Right lobe of liver (tissue), 6 donors: ENCODE results near the gene RALB. TPM values are rescaled to one million over a fixed set of nuclear protein-coding genes. Genes with fewer than 3 reads are reported as not detected.

Experiments used
- ATAC-seq, 4 donors: fragments of 200-7000 bp; cut with Tn5 transposase; one replicate each; pipeline ENCODE4 v1.9.1; 2020; ENCODE audit warnings: mild to moderate bottlenecking in 4 of 4, moderate library complexity in 4 of 4
- DNase-seq, 3 donors: peaks; one replicate each; pipeline ENCODE4 v3.0.0-alpha.2; 2020
- H3K27ac ChIP-seq, 3 donors: fragments of 200-600 bp; one replicate each; pipeline ENCODE4 v1.8.0; 2022
- H3K27me3 ChIP-seq, 2 donors: fragments of 200-600 bp; one replicate each; pipeline ENCODE4 v1.8.0; 2022
- H3K36me3 ChIP-seq, 4 donors: fragments of 200-600 bp; sonication (generic) in 1 of 4; one replicate each; pipeline versions ENCODE4 v1.5.1 to v1.8.0; 2017 to 2022; ENCODE audit warnings: control low read depth in 1 of 4
- H3K4me1 ChIP-seq, 4 donors: fragments of 200-600 bp; sonication (generic) in 1 of 4; one replicate each; pipeline versions ENCODE4 v1.5.1 to v1.8.0; 2017 to 2022; ENCODE audit warnings: control low read depth in 1 of 4
- H3K4me3 ChIP-seq, 3 donors: fragments of 200-600 bp; one replicate each; pipeline ENCODE4 v1.8.0; 2022
- H3K9me3 ChIP-seq, 4 donors: fragments of 200-600 bp; sonication (generic) in 1 of 4; one replicate each; pipeline versions ENCODE4 v1.5.1 to v1.8.0; 2017 to 2022; ENCODE audit warnings: control low read depth in 1 of 4
- CTCF ChIP-seq, 4 donors: fragments of 200-600 bp in 3 of 4; fragments of 450-650 bp in 1 of 4; IDR thresholded peaks; one replicate each; pipeline versions ENCODE4 v1.5.1 to v1.8.0; 2016 to 2022; ENCODE audit warnings: antibody characterized with exemption in 4 of 4, mild to moderate bottlenecking in 2 of 4
- POLR2A ChIP-seq: fragments of 450-650 bp; IDR thresholded peaks from one replicate; pipeline ENCODE4 v1.6.1; 2017; ENCODE audit warnings: antibody characterized with exemption, mild to moderate bottlenecking
- WGBS: methylation state at CpG from one replicate; pipeline ENCODE4 v1.1.6; 2018; ENCODE audit warnings: low coverage, low lambda C conversion rate; ENCODE audit not compliant: insufficient coverage; ENCODE audit errors: missing lambda C conversion rate; 5-methylcytosine and 5-hydroxymethylcytosine counted together
- intact Hi-C, 2 donors: fragments of 100-400 bp; cut with DNase I; formaldehyde crosslinking; loops; one replicate each; pipeline versions ENCODE4 v1.11.2 to v1.14.1; 2022
- total RNA-seq, 6 experiments: library from RNA; depleted of rRNA in 2 of 6; stranded (reverse); fragments of >200 nt in 2 of 6; fragmentation: NEBNext Ultra II Directional in 3 of 6; extraction: Animal tissue kit (Norgen Biotek cat#: 25700) in 3 of 6; gene quantifications; one replicate each; pipeline versions ENCODE4 v1.1.0 to v1.2.4, GENCODE V29; 2016 to 2023
- donor health status: DM: no; HTN: yes; CAD: no.
- donor health status: DM: no; HTN: no; CAD: no.
- donor health status: DM: no; HTN: no; CAD: no.
- donor health status: DM: no; HTN: yes; CAD: no.
- donor health status: DM: no; HTN: yes; CAD: no.

RALB gene
- total RNA-seq, 6 experiments from 2014 or later: 14.5 to 26.8 (median 18.6) TPM

GRCh38 chr2:120334068-120334467 is 81.4 kb downstream of the RALB start:
- DNase-seq (no peak), ATAC-seq (no peak)
- intact Hi-C loops: no loop called here
- WGBS: 80% methylated on average over 1 of the region's 1 CpG
- H3K27me3 ChIP-seq: no peaks in the 10 kb centered on the region
- TF ChIP-seq CTCF (IDR thresholded peaks at IDR 0.05): no peak
- no peak for TF ChIP-seq POLR2A
- peaks cover 0 to 6% (median 0%) of the 10 kb centered on the region in 4 donors for H3K4me1 ChIP-seq
- no peak overlapping the region for H3K27ac ChIP-seq
- no peaks in the 10 kb centered on the region for H3K36me3 ChIP-seq
- no peaks in the 10 kb centered on the region for H3K9me3 ChIP-seq
- H3K4me3 ChIP-seq: no peak overlapping the region

DNA sequence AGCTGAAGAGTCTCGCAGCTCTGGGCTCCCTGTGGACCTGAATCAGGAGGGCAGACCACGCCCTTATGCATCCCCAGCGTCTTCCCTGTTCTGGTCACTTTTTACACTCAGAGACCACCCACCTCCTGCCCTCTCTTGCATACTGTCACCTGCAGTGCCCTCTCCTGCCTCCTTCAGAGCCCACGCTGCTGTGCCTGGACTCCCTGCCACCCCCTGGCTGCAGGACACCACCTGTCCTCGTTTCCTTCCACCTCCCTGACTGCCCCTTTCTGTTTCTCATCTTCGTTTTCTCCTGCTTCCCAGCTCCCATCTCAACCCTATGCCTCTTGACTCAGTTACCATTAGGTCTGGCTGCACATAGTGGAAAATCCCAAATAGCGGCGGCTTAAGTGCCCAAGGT is 84.1 kb downstream of the RALB start:
- no peak for TF ChIP-seq POLR2A
- ATAC-seq: no peak
- Histone ChIP-seq H3K9me3 (no peaks in the 10 kb centered on the region), H3K4me3 (no peak overlapping the region), H3K4me1 (peaks cover 0 to 6% (median 0%) of the 10 kb centered on the region in 4 donors), H3K27me3 (no peaks in the 10 kb centered on the region), H3K27ac (no peak overlapping the region), H3K36me3 (no peaks in the 10 kb centered on the region)
- intact Hi-C loops: no loop called here
- WGBS: 75% methylated on average over 4 of the region's 8 CpGs
- no peak for DNase-seq

- ATAC-seq (peak; percentile 69 to 86 (median 76)), DNase-seq (no peak)
- H3K4me3 ChIP-seq: no peak overlapping the region
- no peak overlapping the region for H3K27ac ChIP-seq
- TF ChIP-seq CTCF (IDR thresholded peaks at IDR 0.05) (no peak), POLR2A (no peak)
- WGBS: 24% methylated on average over 1 of the region's 1 CpG
- H3K36me3 ChIP-seq: no peaks in the 10 kb centered on the region
- peaks cover 0 to 7% (median under 1%) of the 10 kb centered on the region in 4 donors for H3K4me1 ChIP-seq
- H3K9me3 ChIP-seq: no peaks in the 10 kb centered on the region
- intact Hi-C loops: no loop called here
- no peaks in the 10 kb centered on the region for H3K27me3 ChIP-seq
These were observed 85.4 kb downstream of the RALB start for GRCh38 chr2:120338015-120338414.

- TF ChIP-seq POLR2A: no peak
- no peak for TF ChIP-seq CTCF (IDR thresholded peaks at IDR 0.05)
- Histone ChIP-seq H3K9me3 (no peaks in the 10 kb centered on the region), H3K27ac (no peak overlapping the region), H3K36me3 (no peaks in the 10 kb centered on the region), H3K4me3 (no peak overlapping the region), H3K4me1 (peaks cover 0 to 38% (median 5%) of the 10 kb centered on the region in 4 donors), H3K27me3 (no peaks in the 10 kb centered on the region)
- intact Hi-C loops: loop anchor here (5.0 to 10.0 kb wide), 2 partner anchors 163 to 335 kb away; no protein-coding TSS in a partner anchor
- WGBS: 28% methylated on average over 4 of the region's 7 CpGs
- no peak for ATAC-seq
- DNase-seq: no peak
These were observed 89.3 kb downstream of the RALB start for GRCh38 chr2:120341977-120342376.

GRCh38 chr2:120342446-120342845 is 89.8 kb downstream of the RALB start:
- ATAC-seq: no peak
- Histone ChIP-seq H3K4me3 (no peak overlapping the region), H3K36me3 (no peaks in the 10 kb centered on the region), H3K27ac (no peak overlapping the region), H3K4me1 (peaks cover 0 to 43% (median 5%) of the 10 kb centered on the region in 4 donors), H3K27me3 (no peaks in the 10 kb centered on the region), H3K9me3 (no peaks in the 10 kb centered on the region)
- no peak for DNase-seq
- no peak for TF ChIP-seq POLR2A
- no peak for TF ChIP-seq CTCF (IDR thresholded peaks at IDR 0.05)
- 37% methylated on average over 2 of the region's 7 CpGs for WGBS
- intact Hi-C loops: loop anchor here (5.0 to 10.0 kb wide), 2 partner anchors 162 to 335 kb away; no protein-coding TSS in a partner anchor
